Duodenal mucosa (tissue), 2 donors: ENCODE results near the gene ZGPAT.

Experiments used
- H3K27ac ChIP-seq: one replicate; pipeline ENCODE4 v1.7.0; 2013; ENCODE audit warnings: low read depth, low read length
- H3K27me3 ChIP-seq, 2 donors: one replicate each; pipeline ENCODE4 v1.7.0; 2013; ENCODE audit warnings: low read length in 2 of 2, control low read depth in 1 of 2; ENCODE audit not compliant: insufficient read depth in 2 of 2, control insufficient read depth in 1 of 2
- H3K36me3 ChIP-seq, 2 donors: one replicate each; pipeline ENCODE4 v1.7.0; 2013; ENCODE audit warnings: low read length in 2 of 2, control low read depth in 1 of 2; ENCODE audit not compliant: insufficient read depth in 2 of 2, control insufficient read depth in 1 of 2
- H3K4me1 ChIP-seq, 2 donors: one replicate each; pipeline ENCODE4 v1.7.0; 2013; ENCODE audit warnings: low read length in 2 of 2, control low read depth in 1 of 2; ENCODE audit not compliant: insufficient read depth in 2 of 2, control insufficient read depth in 1 of 2
- H3K4me3 ChIP-seq, 2 donors: one replicate each; pipeline ENCODE4 v1.7.0; 2013; ENCODE audit warnings: low read length in 2 of 2, low read depth in 1 of 2
- H3K9ac ChIP-seq, 2 donors: one replicate each; pipeline ENCODE4 v1.7.0; 2013; ENCODE audit warnings: low read length in 2 of 2, low read depth in 1 of 2
- H3K9me3 ChIP-seq, 2 donors: one replicate each; pipeline ENCODE4 v1.7.0; 2013; ENCODE audit warnings: low read length in 2 of 2, control low read depth in 1 of 2; ENCODE audit not compliant: control insufficient read depth in 1 of 2

The ZGPAT gene

GRCh38 chr20:63703471-63703975 is 4.3 kb upstream of the ZGPAT start:
- Histone ChIP-seq H3K4me1 (peaks cover 14 to 24% of the 10 kb centered on the region in 2 donors), H3K36me3 (peaks cover 16 to 32% of the 10 kb centered on the region in 2 donors), H3K4me3 (no peak overlapping the region), H3K9me3 (no peaks in the 10 kb centered on the region), H3K27ac (no peak overlapping the region), H3K9ac (no peak overlapping the region), H3K27me3 (no peaks in the 10 kb centered on the region)

- Histone ChIP-seq H3K27ac (no peak overlapping the region), H3K4me3 (no peak overlapping the region), H3K4me1 (peaks cover 20 to 25% of the 10 kb centered on the region in 2 donors), H3K9me3 (no peaks in the 10 kb centered on the region), H3K36me3 (peaks cover 16 to 32% of the 10 kb centered on the region in 2 donors), H3K9ac (no peak overlapping the region), H3K27me3 (no peaks in the 10 kb centered on the region)
Observed at GRCh38 chr20:63703976-63704748, 3.7 kb upstream of the ZGPAT start.

- Histone ChIP-seq H3K4me1 (peaks cover 22 to 23% of the 10 kb centered on the region in 2 donors), H3K36me3 (peaks cover 16 to 32% of the 10 kb centered on the region in 2 donors), H3K9me3 (no peaks in the 10 kb centered on the region), H3K27ac (no peak overlapping the region), H3K27me3 (no peaks in the 10 kb centered on the region), H3K9ac (no peak overlapping the region), H3K4me3 (no peak overlapping the region)
Observed at GRCh38 chr20:63704749-63705117, 3.1 kb upstream of the ZGPAT start.

GRCh38 chr20:63705232-63706026 is 2.4 kb upstream of the ZGPAT start:
- Histone ChIP-seq H3K9ac (no peak overlapping the region), H3K9me3 (no peaks in the 10 kb centered on the region), H3K36me3 (peaks cover 16 to 32% of the 10 kb centered on the region in 2 donors), H3K27ac (no peak overlapping the region), H3K4me3 (no peak overlapping the region), H3K4me1 (peaks cover 22 to 23% of the 10 kb centered on the region in 2 donors), H3K27me3 (no peaks in the 10 kb centered on the region)

- Histone ChIP-seq H3K4me1 (peaks cover 22 to 23% of the 10 kb centered on the region in 2 donors), H3K36me3 (peaks cover 16 to 35% of the 10 kb centered on the region in 2 donors), H3K27ac (no peak overlapping the region), H3K9me3 (no peaks in the 10 kb centered on the region), H3K4me3 (peak overlapping the region; percentile 81 to 89), H3K9ac (peak overlapping the region; percentile 68 to 69), H3K27me3 (no peaks in the 10 kb centered on the region)
Observed at GRCh38 chr20:63706027-63706695, 1.7 kb upstream of the ZGPAT start.

GRCh38 chr20:63706852-63707557 is 834 bp upstream of the ZGPAT start:
- H3K27me3 ChIP-seq: no peaks in the 10 kb centered on the region
- H3K4me3 ChIP-seq: peak overlapping the region; percentile 81 to 89
- H3K4me1 ChIP-seq: peaks cover 22 to 23% of the 10 kb centered on the region in 2 donors
- H3K27ac ChIP-seq: peak overlapping the region; percentile 64
- H3K36me3 ChIP-seq: peaks cover 16 to 42% of the 10 kb centered on the region in 2 donors
- H3K9me3 ChIP-seq: no peaks in the 10 kb centered on the region
- H3K9ac ChIP-seq: peak overlapping the region; percentile 68 to 69

- peaks cover 16 to 45% of the 10 kb centered on the region in 2 donors for H3K36me3 ChIP-seq
- peaks cover 22 to 23% of the 10 kb centered on the region in 2 donors for H3K4me1 ChIP-seq
- H3K4me3 ChIP-seq: peak overlapping the region; percentile 81 to 89
- H3K27me3 ChIP-seq: no peaks in the 10 kb centered on the region
- no peaks in the 10 kb centered on the region for H3K9me3 ChIP-seq
- peak overlapping the region; percentile 14 for H3K27ac ChIP-seq
- H3K9ac ChIP-seq: peak overlapping the region; percentile 63 to 70
Observed at GRCh38 chr20:63708301-63709148, 686 bp downstream of the ZGPAT start.

GRCh38 chr20:63709149-63709527 is 1.3 kb downstream of the ZGPAT start:
- Histone ChIP-seq H3K4me1 (peaks cover 22 to 23% of the 10 kb centered on the region in 2 donors), H3K36me3 (peaks cover 13 to 42% of the 10 kb centered on the region in 2 donors), H3K9me3 (no peaks in the 10 kb centered on the region), H3K27ac (no peak overlapping the region), H3K27me3 (no peaks in the 10 kb centered on the region), H3K9ac (no peak overlapping the region), H3K4me3 (peak overlapping the region; percentile 81 to 89)
